Heart left ventricle (tissue), 13 donors: ENCODE data around the gene ZP4.

Source experiments
- POLR2A ChIP-seq, 2 donors: fragments of 450-650 bp; IDR thresholded peaks; one replicate each; pipeline ENCODE4 v1.6.1; 2017; ENCODE audit warnings: antibody characterized with exemption in 2 of 2, mild to moderate bottlenecking in 2 of 2, moderate library complexity in 2 of 2
- TF ChIP-seq, protein P1 (sequence below), 12 donors: fragments of 200-600 bp; sonication (generic) in 4 of 12; IDR thresholded peaks; one replicate each; pipeline versions ENCODE4 v1.5.0 to v1.8.0; 2018 to 2022; ENCODE audit warnings: antibody characterized with exemption in 12 of 12, mild to moderate bottlenecking in 5 of 12
- donor health status: ischemic (EF 13 %, LVEDD 7.1; RV severe dilation, severe dysfunction).
- donor health status: DM: no; HTN: yes; CAD: no.
- donor health status: DM: no; HTN: no; CAD: no.
- donor health status: ischemic (EF 25% LVEDD 6.9; RV normal size, moderate dysfunction).
- donor health status: ischemic (EF 25% LVEDD 5.7; RV mildly dilated, moderate dysfunction).
- donor health status: ischemic (EF 35%, LVEDD 5.7; RV mildly dilated, moderate dysfunction).
- donor health status: nonischemic (EF 11% LVEDD 7.7; RV severe dilation, severe dysfunction).
- donor health status: DM: yes; HTN: yes; CAD: no.
- donor health status: PGD.
- donor health status: ischemic (EF 29% LVEDD 5.4; RV normal size, mild dysfunction).
- donor health status: nonischemic (EF 23%, LVEDD 6.1; RV moderate dilation, normal function).

DNA sequence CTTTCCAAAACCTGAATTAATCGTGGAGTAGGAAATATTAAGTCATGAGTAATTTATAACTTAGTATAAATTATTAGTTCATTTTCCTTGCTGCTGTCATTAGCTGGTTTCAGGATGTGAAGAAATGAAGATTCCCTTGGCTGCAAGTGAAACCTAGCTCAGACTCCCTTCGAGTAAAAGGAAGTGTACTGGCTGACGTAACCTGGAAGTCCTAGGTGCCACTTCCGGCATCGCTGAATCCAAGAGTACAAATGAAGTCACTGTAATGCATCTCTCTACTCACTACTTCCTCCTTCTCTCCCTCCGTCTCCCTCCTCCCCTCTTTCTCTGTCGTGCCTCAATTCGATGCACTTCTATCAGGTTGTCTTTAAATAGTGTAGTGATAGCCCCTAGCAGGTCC is 28.8 kb downstream of the ZP4 start:
- no peak for TF ChIP-seq POLR2A (IDR thresholded peaks at IDR 0.05)
- TF ChIP-seq, protein P1, sequence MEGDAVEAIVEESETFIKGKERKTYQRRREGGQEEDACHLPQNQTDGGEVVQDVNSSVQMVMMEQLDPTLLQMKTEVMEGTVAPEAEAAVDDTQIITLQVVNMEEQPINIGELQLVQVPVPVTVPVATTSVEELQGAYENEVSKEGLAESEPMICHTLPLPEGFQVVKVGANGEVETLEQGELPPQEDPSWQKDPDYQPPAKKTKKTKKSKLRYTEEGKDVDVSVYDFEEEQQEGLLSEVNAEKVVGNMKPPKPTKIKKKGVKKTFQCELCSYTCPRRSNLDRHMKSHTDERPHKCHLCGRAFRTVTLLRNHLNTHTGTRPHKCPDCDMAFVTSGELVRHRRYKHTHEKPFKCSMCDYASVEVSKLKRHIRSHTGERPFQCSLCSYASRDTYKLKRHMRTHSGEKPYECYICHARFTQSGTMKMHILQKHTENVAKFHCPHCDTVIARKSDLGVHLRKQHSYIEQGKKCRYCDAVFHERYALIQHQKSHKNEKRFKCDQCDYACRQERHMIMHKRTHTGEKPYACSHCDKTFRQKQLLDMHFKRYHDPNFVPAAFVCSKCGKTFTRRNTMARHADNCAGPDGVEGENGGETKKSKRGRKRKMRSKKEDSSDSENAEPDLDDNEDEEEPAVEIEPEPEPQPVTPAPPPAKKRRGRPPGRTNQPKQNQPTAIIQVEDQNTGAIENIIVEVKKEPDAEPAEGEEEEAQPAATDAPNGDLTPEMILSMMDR (IDR thresholded peaks at IDR 0.05), result no peak
